Measurements from ENCODE around the gene MAP3K8.
"Not testable (repeated sequence)": the region's sequence is repeated elsewhere in the genome, so short reads cannot be mapped to it uniquely, and the experiment has no call there.

The MAP3K8 gene

GRCh38 chr10:30425336-30426075, 8.5 kb upstream of the MAP3K8 start:
- Mint-ChIP-seq H3K9me3 (no peaks in the 10 kb centered on the region), H3K27me3 (no peaks in the 10 kb centered on the region), H3K4me3 (no peak overlapping the region), H3K36me3 (ENCODE audit: insufficient read depth) (no peaks in the 10 kb centered on the region), H3K4me1 (peaks cover 12% of the 10 kb centered on the region), H3K27ac (ENCODE audit: low read depth) (no peak overlapping the region)
- DNase-seq (ENCODE audit: low spot score in 2 of 2) (no peak), ATAC-seq (replicated peaks; ENCODE audit: extremely low read depth, poor library complexity, severe bottlenecking) (no peak)

- ATAC-seq (replicated peaks; ENCODE audit: extremely low read depth, poor library complexity, severe bottlenecking) (no peak), DNase-seq (ENCODE audit: low spot score in 2 of 2) (no peak)
- Mint-ChIP-seq H3K4me1 (peaks cover 30% of the 10 kb centered on the region), H3K27me3 (no peaks in the 10 kb centered on the region), H3K36me3 (ENCODE audit: insufficient read depth) (peaks cover 21% of the 10 kb centered on the region), H3K27ac (ENCODE audit: low read depth) (no peak overlapping the region), H3K9me3 (no peaks in the 10 kb centered on the region), H3K4me3 (no peak overlapping the region)
These were observed 3.3 kb upstream of the MAP3K8 start for GRCh38 chr10:30430544-30431298.

- Mint-ChIP-seq H3K9me3 (no peaks in the 10 kb centered on the region), H3K27ac (ENCODE audit: low read depth) (no peak overlapping the region), H3K27me3 (no peaks in the 10 kb centered on the region), H3K4me1 (peaks cover 37% of the 10 kb centered on the region), H3K36me3 (ENCODE audit: insufficient read depth) (peaks cover 22% of the 10 kb centered on the region), H3K4me3 (no peak overlapping the region)
- no peak for ATAC-seq (replicated peaks; ENCODE audit: extremely low read depth, poor library complexity, severe bottlenecking)
- DNase-seq (ENCODE audit: low spot score in 2 of 2), result no peak
These were observed 2.5 kb upstream of the MAP3K8 start for GRCh38 chr10:30431435-30431911.

GRCh38 chr10:30432622-30433305, 1.2 kb upstream of the MAP3K8 start:
- H3K4me3 Mint-ChIP-seq, result peak overlapping the region; percentile 90
- H3K36me3 Mint-ChIP-seq (ENCODE audit: insufficient read depth), result peaks cover 33% of the 10 kb centered on the region
- peak overlapping the region; percentile 98 for H3K27ac Mint-ChIP-seq (ENCODE audit: low read depth)
- peaks cover 45% of the 10 kb centered on the region for H3K4me1 Mint-ChIP-seq
- DNase-seq (ENCODE audit: low spot score in 2 of 2) (no peak), ATAC-seq (replicated peaks; ENCODE audit: extremely low read depth, poor library complexity, severe bottlenecking) (peak; percentile 3)
- no peaks in the 10 kb centered on the region for H3K27me3 Mint-ChIP-seq
- H3K9me3 Mint-ChIP-seq, result no peaks in the 10 kb centered on the region

GRCh38 chr10:30433306-30433729, 666 bp upstream of the MAP3K8 start:
- DNase-seq (ENCODE audit: low spot score in 2 of 2) (peak; percentile 24 to 28), ATAC-seq (replicated peaks; ENCODE audit: extremely low read depth, poor library complexity, severe bottlenecking) (peak; percentile 1)
- Mint-ChIP-seq H3K4me1 (peaks cover 45% of the 10 kb centered on the region), H3K36me3 (ENCODE audit: insufficient read depth) (peaks cover 37% of the 10 kb centered on the region), H3K27ac (ENCODE audit: low read depth) (peak overlapping the region; percentile 98), H3K9me3 (no peaks in the 10 kb centered on the region), H3K4me3 (peak overlapping the region; percentile 90), H3K27me3 (no peaks in the 10 kb centered on the region)

- H3K36me3 Mint-ChIP-seq (ENCODE audit: insufficient read depth), result peaks cover 46% of the 10 kb centered on the region
- no peaks in the 10 kb centered on the region for H3K9me3 Mint-ChIP-seq
- DNase-seq (ENCODE audit: low spot score in 2 of 2) (peak; percentile 45 to 51), ATAC-seq (replicated peaks; ENCODE audit: extremely low read depth, poor library complexity, severe bottlenecking) (peak; percentile 52)
- H3K4me1 Mint-ChIP-seq, result peaks cover 53% of the 10 kb centered on the region
- H3K27ac Mint-ChIP-seq (ENCODE audit: low read depth), result peak overlapping the region; percentile 98
- H3K4me3 Mint-ChIP-seq, result peak overlapping the region; percentile 90
- no peaks in the 10 kb centered on the region for H3K27me3 Mint-ChIP-seq
These were observed 489 bp downstream of the MAP3K8 start for GRCh38 chr10:30434273-30435072.

GRCh38 chr10:30435073-30435422, 1.1 kb downstream of the MAP3K8 start:
- Mint-ChIP-seq H3K9me3 (no peaks in the 10 kb centered on the region), H3K36me3 (ENCODE audit: insufficient read depth) (peaks cover 51% of the 10 kb centered on the region), H3K4me3 (peak overlapping the region; percentile 90), H3K27me3 (no peaks in the 10 kb centered on the region), H3K27ac (ENCODE audit: low read depth) (peak overlapping the region; percentile 98), H3K4me1 (peaks cover 56% of the 10 kb centered on the region)
- DNase-seq (ENCODE audit: low spot score in 2 of 2) (no peak), ATAC-seq (replicated peaks; ENCODE audit: extremely low read depth, poor library complexity, severe bottlenecking) (no peak)

- peak overlapping the region; percentile 90 for H3K4me3 Mint-ChIP-seq
- not testable (repeated sequence) for H3K9me3 Mint-ChIP-seq; H3K27me3 Mint-ChIP-seq; DNase-seq (ENCODE audit: low spot score in 2 of 2); ATAC-seq (replicated peaks; ENCODE audit: extremely low read depth, poor library complexity, severe bottlenecking)
- peaks cover 55% of the 10 kb centered on the region for H3K36me3 Mint-ChIP-seq (ENCODE audit: insufficient read depth)
- H3K27ac Mint-ChIP-seq (ENCODE audit: low read depth), result peak overlapping the region; percentile 98
- peaks cover 62% of the 10 kb centered on the region for H3K4me1 Mint-ChIP-seq
These were observed 1.6 kb downstream of the MAP3K8 start for GRCh38 chr10:30435499-30436167.

- ATAC-seq (replicated peaks; ENCODE audit: extremely low read depth, poor library complexity, severe bottlenecking), result no peak
- H3K9me3 Mint-ChIP-seq, result no peaks in the 10 kb centered on the region
- H3K4me1 Mint-ChIP-seq, result peaks cover 67% of the 10 kb centered on the region
- no peaks in the 10 kb centered on the region for H3K27me3 Mint-ChIP-seq
- H3K4me3 Mint-ChIP-seq, result peak overlapping the region; percentile 90
- DNase-seq (ENCODE audit: low spot score in 2 of 2), result no peak
- H3K27ac Mint-ChIP-seq (ENCODE audit: low read depth), result peak overlapping the region; percentile 98
- H3K36me3 Mint-ChIP-seq (ENCODE audit: insufficient read depth), result peaks cover 60% of the 10 kb centered on the region
These were observed 2.2 kb downstream of the MAP3K8 start for GRCh38 chr10:30436191-30436611.

GRCh38 chr10:30436671-30437030, 2.7 kb downstream of the MAP3K8 start:
- ATAC-seq (replicated peaks; ENCODE audit: extremely low read depth, poor library complexity, severe bottlenecking) (no peak), DNase-seq (ENCODE audit: low spot score in 2 of 2) (no peak)
- Mint-ChIP-seq H3K4me1 (peaks cover 69% of the 10 kb centered on the region), H3K36me3 (ENCODE audit: insufficient read depth) (peaks cover 63% of the 10 kb centered on the region), H3K9me3 (no peaks in the 10 kb centered on the region), H3K27me3 (no peaks in the 10 kb centered on the region), H3K4me3 (peak overlapping the region; percentile 90), H3K27ac (ENCODE audit: low read depth) (peak overlapping the region; percentile 98)

- Mint-ChIP-seq H3K4me1 (peaks cover 74% of the 10 kb centered on the region), H3K36me3 (ENCODE audit: insufficient read depth) (peaks cover 67% of the 10 kb centered on the region), H3K4me3 (peak overlapping the region; percentile 90), H3K9me3 (no peaks in the 10 kb centered on the region), H3K27ac (ENCODE audit: low read depth) (peak overlapping the region; percentile 98), H3K27me3 (no peaks in the 10 kb centered on the region)
- ATAC-seq (replicated peaks; ENCODE audit: extremely low read depth, poor library complexity, severe bottlenecking) (peak; percentile 34), DNase-seq (ENCODE audit: low spot score in 2 of 2) (peak in 1 of 2 donors; percentile 17)
These were observed 3.3 kb downstream of the MAP3K8 start for GRCh38 chr10:30437031-30437841.
